ENCODE data around the gene CPT1A. TPM values are rescaled to one million over a fixed set of nuclear protein-coding genes. Genes with fewer than 3 reads are reported as not detected.

CPT1A gene
- total RNA-seq, 1 donor, result 39.7 TPM

DNA sequence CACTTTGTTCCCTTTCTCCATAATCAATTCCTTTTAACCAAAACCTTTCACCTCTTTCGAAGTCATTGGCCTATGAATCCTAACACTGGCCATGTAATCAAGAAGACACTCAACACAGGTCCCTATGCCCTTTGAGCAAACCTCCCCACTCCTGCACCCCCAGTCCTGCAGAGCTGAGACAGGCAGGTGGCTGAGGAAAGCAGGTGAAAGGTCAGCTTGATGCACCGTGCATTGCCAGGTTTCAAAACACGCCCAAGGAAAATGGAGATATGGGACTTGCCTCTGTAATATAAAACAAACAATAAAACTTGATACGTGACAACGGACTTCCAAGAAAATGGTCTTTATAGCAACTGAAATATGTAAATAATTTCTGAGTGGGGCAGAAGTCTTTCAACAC lies 10.6 kb downstream of the CPT1A start:
- H3K4me3 ChIP-seq (ENCODE audit: low read depth, low read length), result no peak overlapping the region
- TF ChIP-seq, protein P1, sequence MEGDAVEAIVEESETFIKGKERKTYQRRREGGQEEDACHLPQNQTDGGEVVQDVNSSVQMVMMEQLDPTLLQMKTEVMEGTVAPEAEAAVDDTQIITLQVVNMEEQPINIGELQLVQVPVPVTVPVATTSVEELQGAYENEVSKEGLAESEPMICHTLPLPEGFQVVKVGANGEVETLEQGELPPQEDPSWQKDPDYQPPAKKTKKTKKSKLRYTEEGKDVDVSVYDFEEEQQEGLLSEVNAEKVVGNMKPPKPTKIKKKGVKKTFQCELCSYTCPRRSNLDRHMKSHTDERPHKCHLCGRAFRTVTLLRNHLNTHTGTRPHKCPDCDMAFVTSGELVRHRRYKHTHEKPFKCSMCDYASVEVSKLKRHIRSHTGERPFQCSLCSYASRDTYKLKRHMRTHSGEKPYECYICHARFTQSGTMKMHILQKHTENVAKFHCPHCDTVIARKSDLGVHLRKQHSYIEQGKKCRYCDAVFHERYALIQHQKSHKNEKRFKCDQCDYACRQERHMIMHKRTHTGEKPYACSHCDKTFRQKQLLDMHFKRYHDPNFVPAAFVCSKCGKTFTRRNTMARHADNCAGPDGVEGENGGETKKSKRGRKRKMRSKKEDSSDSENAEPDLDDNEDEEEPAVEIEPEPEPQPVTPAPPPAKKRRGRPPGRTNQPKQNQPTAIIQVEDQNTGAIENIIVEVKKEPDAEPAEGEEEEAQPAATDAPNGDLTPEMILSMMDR (IDR thresholded peaks at IDR 0.05; ENCODE audit: insufficient read depth, low read depth, low read length), result no peak
- DNase-seq (ENCODE audit: low read depth), result no peak

DNA sequence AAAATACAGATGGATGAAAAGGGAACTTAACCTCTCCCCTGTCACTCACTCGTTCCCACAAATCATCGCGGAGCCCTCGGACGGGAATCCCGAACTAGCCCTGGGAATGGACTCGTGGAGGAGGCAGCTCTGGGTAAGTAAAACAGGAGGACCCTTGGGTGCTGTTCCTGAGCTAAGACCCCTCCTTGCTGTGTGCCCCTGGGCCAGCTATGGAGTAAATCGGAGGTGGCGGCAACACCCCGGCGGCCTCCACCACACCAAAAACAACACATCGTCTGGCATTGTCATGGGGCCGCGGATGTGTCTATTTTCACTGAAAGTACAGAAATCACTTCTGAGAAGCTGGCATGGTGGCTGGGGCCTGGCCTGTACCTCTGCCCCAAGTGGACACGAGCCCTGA lies 12.1 kb downstream of the CPT1A start:
- TF ChIP-seq, protein P1 (IDR thresholded peaks at IDR 0.05; ENCODE audit: insufficient read depth, low read depth, low read length), result no peak
- no peak overlapping the region for H3K4me3 ChIP-seq (ENCODE audit: low read depth, low read length)
- DNase-seq (ENCODE audit: low read depth), result no peak

DNA sequence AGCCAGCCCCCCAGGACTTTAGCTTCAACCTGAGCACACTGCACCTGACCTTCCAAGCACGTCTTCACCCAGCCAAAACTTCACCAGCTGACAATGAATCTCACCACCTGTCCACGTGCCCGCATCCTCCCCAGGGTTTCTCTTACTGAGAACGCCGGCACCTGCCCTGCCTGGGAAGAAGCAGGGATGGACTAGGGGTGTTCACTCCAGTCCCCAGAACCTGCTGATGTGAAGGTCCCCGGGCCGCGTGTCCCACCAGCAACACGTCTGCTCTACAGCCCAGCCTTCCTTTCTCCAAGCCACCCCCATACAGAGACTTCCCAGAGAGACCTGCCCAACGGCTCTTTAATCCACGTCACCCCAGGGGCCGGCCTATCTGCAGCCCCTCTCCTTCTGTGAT lies 12.8 kb downstream of the CPT1A start:
- H3K4me3 ChIP-seq (ENCODE audit: low read depth, low read length), result no peak overlapping the region
- TF ChIP-seq, protein P1 (IDR thresholded peaks at IDR 0.05; ENCODE audit: insufficient read depth, low read depth, low read length), result no peak
- no peak for DNase-seq (ENCODE audit: low read depth)

DNA sequence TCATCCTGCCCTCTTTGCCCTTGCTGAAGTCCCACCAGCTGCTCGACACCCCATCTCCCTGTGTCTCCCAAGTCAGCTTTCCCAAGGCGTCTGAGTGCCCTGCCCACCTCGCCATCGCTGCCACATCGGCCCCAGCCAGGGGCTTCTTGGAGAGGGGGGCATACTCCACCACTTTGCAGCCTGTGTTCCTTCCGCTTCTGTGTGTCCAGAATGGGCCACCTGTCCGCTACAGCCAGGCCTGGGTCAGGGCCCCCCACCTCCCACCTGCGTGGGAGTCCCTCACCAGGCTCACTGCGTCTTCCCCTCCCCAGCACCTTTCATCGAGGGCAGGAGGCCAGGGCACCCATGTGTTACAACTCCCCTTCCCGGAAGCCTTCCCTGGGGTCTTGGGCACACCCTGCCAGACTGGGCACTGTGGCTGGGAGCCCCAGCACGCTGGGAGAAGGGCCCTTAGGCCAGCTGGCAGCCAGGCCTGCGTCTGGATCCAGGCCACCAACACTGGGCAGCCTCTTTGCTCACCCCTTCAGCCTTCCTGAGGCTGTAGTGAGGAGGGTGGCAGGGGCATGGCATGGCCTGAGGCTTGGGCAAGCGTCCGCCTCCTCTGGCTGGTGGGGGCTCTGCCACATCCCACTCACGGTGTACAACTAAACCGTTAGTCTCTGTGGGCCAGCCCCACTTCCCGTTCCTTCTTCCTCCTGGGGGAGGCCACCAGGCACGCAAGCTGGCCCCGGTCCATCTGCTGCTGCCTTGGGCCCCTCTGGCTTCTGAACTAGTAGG lies 13.4 kb downstream of the CPT1A start:
- H3K4me3 ChIP-seq (ENCODE audit: low read depth, low read length), result no peak overlapping the region
- TF ChIP-seq, protein P1 (IDR thresholded peaks at IDR 0.05; ENCODE audit: insufficient read depth, low read depth, low read length), result no peak
- no peak for DNase-seq (ENCODE audit: low read depth)

DNA sequence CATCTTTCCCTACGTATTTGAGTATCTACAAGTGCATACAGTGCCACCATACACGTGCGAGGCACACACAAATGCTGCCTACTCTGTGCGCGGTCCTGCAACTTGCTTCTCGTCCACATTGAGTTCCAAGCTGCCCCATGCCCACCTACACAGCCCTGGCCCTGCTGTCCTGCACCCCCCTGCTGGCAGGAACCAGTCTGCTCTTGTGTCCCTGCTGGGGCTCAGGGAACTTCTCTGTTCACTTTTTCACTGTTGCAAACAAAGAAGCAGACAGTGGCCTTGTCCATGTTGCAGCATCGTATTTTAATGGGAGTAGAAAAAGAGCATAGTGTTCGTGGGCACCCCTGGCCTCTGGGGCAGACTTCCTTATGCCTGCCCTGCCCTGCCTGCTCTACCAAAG lies 14.0 kb downstream of the CPT1A start:
- no peak overlapping the region for H3K4me3 ChIP-seq (ENCODE audit: low read depth, low read length)
- TF ChIP-seq, protein P1 (IDR thresholded peaks at IDR 0.05; ENCODE audit: insufficient read depth, low read depth, low read length), result no peak
- no peak for DNase-seq (ENCODE audit: low read depth)

DNA sequence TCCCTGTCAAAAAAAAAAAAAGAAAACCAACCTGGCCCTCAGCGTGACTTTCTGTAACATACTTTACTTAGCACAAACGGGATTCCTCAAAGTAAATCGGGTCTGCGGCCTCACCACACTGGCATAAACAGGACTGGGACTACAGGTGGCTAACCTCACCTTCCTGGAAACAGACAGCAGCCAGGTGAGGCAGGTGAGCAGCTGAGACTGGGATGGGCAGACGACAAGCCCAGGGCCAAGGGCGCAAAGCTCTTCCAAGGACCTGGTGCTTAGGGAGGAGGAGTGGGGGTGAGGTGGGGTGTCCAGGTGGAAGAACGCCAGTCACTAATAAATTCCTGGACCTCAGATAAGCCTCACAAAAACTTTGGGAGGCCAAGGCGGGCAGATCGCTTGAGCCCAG lies 15.0 kb downstream of the CPT1A start:
- H3K4me3 ChIP-seq (ENCODE audit: low read depth, low read length), result no peak overlapping the region
- no peak for DNase-seq (ENCODE audit: low read depth)
- TF ChIP-seq, protein P1 (IDR thresholded peaks at IDR 0.05; ENCODE audit: insufficient read depth, low read depth, low read length), result no peak

DNA sequence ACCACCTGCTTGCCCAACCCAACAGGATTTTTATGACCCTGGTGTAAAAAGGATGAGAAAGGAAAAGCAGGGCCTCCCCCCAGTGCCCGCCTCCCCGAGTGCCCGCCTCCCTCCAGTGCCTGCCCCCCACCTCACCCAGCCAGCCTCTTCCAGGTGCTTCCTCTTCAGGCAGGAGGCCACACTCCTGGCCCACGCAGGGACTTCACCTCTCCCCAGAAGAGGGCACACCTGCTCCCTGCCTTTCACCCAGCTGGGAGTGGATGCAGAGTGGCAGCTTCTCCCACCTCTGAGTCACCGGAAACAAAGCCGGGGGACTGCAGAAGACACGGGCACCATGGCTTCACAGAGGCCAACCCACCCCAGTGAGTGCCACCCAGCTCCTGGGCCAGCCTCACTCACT lies 16.1 kb downstream of the CPT1A start:
- TF ChIP-seq, protein P1 (IDR thresholded peaks at IDR 0.05; ENCODE audit: insufficient read depth, low read depth, low read length), result no peak

More for the DNA sequence above, 16.1 kb downstream of the CPT1A start:
- no peak for DNase-seq (ENCODE audit: low read depth)
- H3K4me3 ChIP-seq (ENCODE audit: low read depth, low read length), result no peak overlapping the region

Data from fibroblast of villous mesenchyme (primary cell).